ENCODE results near the gene CCM2.

The CCM2 gene

DNA sequence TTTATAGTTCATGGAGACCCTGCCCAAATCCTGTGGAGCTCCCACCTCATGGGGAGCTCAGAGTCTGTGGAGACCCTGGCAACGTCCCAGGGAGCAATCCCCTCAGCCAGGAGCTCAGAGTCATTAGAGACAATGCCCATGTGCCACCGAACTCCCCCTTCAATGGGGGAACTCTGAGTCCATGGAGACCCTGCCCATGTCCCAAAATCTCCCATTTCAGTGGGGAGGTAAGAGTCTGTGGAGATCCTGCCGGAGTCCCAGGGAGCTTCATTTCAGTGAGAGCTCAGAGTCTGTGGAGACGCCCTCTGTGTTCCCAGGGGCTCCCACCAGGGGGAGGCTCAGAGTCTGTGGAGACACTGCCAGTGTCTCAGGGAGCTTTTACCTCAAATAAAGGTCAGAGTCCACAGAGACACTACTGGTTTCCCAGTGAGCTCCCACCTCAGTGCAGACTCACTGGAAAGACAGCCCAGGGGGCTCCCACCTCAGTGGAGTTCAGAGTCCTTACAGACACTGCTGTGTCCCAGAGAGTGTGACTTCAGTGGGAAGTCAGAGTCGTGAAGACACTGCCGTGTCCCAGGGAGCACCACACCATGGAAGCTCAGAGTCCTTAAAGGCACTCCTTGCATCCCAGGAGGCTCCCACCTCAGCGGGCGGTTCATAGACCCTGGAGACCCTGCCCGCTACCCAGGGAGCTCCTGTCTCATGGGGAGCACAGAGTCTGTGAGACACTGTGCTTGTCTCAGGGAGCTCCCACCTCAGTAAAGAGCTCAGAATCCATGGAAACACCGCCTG is 26.2 kb upstream of the CCM2 start:
- Histone ChIP-seq H3K9me3 (no peaks in the 10 kb centered on the region), H3K4me1 (no peaks in the 10 kb centered on the region), H3K36me3 (replicated peaks) (0 out of 2 replicates have a peak, but pooled peaks cover 5% of the 10 kb centered on the region), H3K4me3 (no peak overlapping the region), H3K27me3 (ENCODE audit: low read depth) (no peaks in the 10 kb centered on the region)
- peak in 1 of 2 experiments; percentile 54 for DNase-seq (ENCODE audit: low spot score in 2 of 2)
- in situ Hi-C loops (cut with MboI; ENCODE audit: low sequenced_read_pairs): no loop called here

GRCh38 chr7:44974549-44974948 is 25.5 kb upstream of the CCM2 start:
- no peak for DNase-seq (ENCODE audit: low spot score in 2 of 2)
- Histone ChIP-seq H3K4me3 (no peak overlapping the region), H3K27me3 (ENCODE audit: low read depth) (no peaks in the 10 kb centered on the region), H3K36me3 (replicated peaks) (0 out of 2 replicates have a peak, but pooled peaks cover 5% of the 10 kb centered on the region), H3K9me3 (no peaks in the 10 kb centered on the region), H3K4me1 (no peaks in the 10 kb centered on the region)
- in situ Hi-C loops (cut with MboI; ENCODE audit: low sequenced_read_pairs): no loop called here

- DNase-seq (ENCODE audit: low spot score in 2 of 2): no peak
- in situ Hi-C loops (cut with MboI; ENCODE audit: low sequenced_read_pairs): no loop called here
- Histone ChIP-seq H3K9me3 (no peaks in the 10 kb centered on the region), H3K27me3 (ENCODE audit: low read depth) (no peaks in the 10 kb centered on the region), H3K4me1 (no peaks in the 10 kb centered on the region), H3K36me3 (replicated peaks) (0 out of 2 replicates have a peak, but pooled peaks cover 5% of the 10 kb centered on the region), H3K4me3 (no peak overlapping the region)
Measured at GRCh38 chr7:44975331-44976039, 24.5 kb upstream of the CCM2 start.

- H3K4me3 ChIP-seq: no peak overlapping the region
- in situ Hi-C loops (cut with MboI; ENCODE audit: low sequenced_read_pairs): no loop called here
- no peak for DNase-seq (ENCODE audit: low spot score in 2 of 2)
- H3K27me3 ChIP-seq (ENCODE audit: low read depth): no peaks in the 10 kb centered on the region
- H3K4me1 ChIP-seq: no peaks in the 10 kb centered on the region
- H3K36me3 ChIP-seq (replicated peaks): peaks cover 5% of the 10 kb centered on the region
- no peaks in the 10 kb centered on the region for H3K9me3 ChIP-seq
Measured at GRCh38 chr7:44976040-44976745, 23.8 kb upstream of the CCM2 start.

- H3K36me3 ChIP-seq (replicated peaks): peaks cover 11% of the 10 kb centered on the region
- in situ Hi-C loops (cut with MboI; ENCODE audit: low sequenced_read_pairs): no loop called here
- H3K9me3 ChIP-seq: no peaks in the 10 kb centered on the region
- no peak overlapping the region for H3K4me3 ChIP-seq
- no peaks in the 10 kb centered on the region for H3K4me1 ChIP-seq
- no peaks in the 10 kb centered on the region for H3K27me3 ChIP-seq (ENCODE audit: low read depth)
- no peak for DNase-seq (ENCODE audit: low spot score in 2 of 2)
Measured at GRCh38 chr7:44976746-44977196, 23.2 kb upstream of the CCM2 start.

- DNase-seq (ENCODE audit: low spot score in 2 of 2): no peak
- Histone ChIP-seq H3K36me3 (replicated peaks) (peaks cover 18% of the 10 kb centered on the region), H3K4me3 (no peak overlapping the region), H3K27me3 (ENCODE audit: low read depth) (no peaks in the 10 kb centered on the region), H3K9me3 (no peaks in the 10 kb centered on the region), H3K4me1 (no peaks in the 10 kb centered on the region)
- in situ Hi-C loops (cut with MboI; ENCODE audit: low sequenced_read_pairs): no loop called here
Measured at GRCh38 chr7:44977304-44977958, 22.6 kb upstream of the CCM2 start.

DNA sequence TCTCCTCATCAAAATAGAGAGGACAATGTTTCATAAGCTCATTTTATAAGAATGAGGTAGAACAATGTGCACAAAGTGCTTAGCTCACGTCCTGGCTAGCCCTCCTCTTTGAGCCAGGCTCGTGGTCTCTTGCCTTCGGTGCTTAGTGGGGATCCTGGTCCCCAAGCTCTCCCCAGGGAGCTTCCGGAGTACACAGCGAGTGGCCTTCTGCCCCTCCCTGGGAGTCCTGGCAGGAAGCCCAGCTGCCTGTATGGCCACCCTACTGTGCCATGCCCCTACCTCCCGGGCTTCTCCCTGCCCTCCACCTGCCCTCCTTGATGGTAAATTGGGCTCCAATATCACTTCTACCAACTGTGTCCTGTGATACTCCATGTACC is 22.1 kb upstream of the CCM2 start:
- no peaks in the 10 kb centered on the region for H3K27me3 ChIP-seq (ENCODE audit: low read depth)
- peaks cover 23% of the 10 kb centered on the region for H3K36me3 ChIP-seq (replicated peaks)
- no peak for DNase-seq (ENCODE audit: low spot score in 2 of 2)
- in situ Hi-C loops (cut with MboI; ENCODE audit: low sequenced_read_pairs): no loop called here
- H3K4me3 ChIP-seq: no peak overlapping the region
- no peaks in the 10 kb centered on the region for H3K4me1 ChIP-seq
- no peaks in the 10 kb centered on the region for H3K9me3 ChIP-seq

GRCh38 chr7:44978511-44979366 is 21.3 kb upstream of the CCM2 start, which contains the start of gene MYO1G:
Gene MYO1G (minus strand): TSS chr7:44979015. CDS start chr7:44978961, 54 bp downstream.
- no peak for DNase-seq (ENCODE audit: low spot score in 2 of 2)
- Histone ChIP-seq H3K9me3 (no peaks in the 10 kb centered on the region), H3K4me1 (no peaks in the 10 kb centered on the region; the same call in 1 of the 2 replicates), H3K27me3 (ENCODE audit: low read depth) (no peaks in the 10 kb centered on the region), H3K36me3 (replicated peaks) (peaks cover 31% of the 10 kb centered on the region), H3K4me3 (no peak within 1 kb of the TSS)
- in situ Hi-C loops (cut with MboI; ENCODE audit: low sequenced_read_pairs): no loop called here

DNA sequence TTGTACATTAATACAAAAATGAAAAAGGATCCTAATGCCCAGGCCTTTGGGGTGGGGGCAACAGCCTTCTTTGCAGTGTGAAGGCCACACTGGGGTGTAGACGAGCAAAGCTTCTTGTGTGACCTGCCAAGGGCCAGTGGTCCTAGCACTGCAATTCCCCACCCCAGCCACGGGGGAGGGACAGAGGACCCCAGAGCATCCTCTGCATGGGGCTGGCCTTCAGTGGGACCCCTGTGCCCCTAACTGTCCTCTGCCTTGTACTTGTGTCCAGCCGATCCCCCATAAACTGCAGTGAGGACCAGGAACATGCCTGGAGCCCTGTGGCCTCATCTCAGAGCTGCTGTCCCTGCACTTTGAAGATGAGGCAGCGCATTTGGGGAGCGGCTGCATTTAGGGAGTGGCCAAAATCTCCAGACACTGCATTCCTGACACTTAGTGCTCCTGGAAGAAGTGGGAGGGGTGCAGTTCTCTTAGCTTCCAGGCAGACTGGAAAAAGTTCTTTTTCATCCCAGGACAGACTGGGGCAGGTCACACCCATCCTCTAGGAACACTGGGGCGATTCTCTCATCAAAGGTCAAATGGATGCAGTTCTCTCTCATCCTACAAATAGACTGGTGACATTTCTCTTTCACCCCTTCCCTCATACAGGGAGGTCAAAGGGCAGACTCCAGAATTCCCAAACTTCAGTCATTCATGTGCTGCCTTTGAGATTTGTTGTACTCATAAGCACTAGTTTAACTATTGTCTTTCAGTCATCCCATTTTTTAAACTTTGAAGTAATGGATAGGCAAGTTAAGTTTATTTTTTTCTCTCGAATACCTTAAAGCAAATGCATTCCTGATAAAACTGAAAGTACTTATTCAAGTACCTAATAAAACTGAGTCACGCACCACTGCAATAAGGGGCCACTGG is 20.3 kb upstream of the CCM2 start:
- peaks cover 41% of the 10 kb centered on the region for H3K36me3 ChIP-seq (replicated peaks)
- in situ Hi-C loops (cut with MboI; ENCODE audit: low sequenced_read_pairs): no loop called here
- H3K4me3 ChIP-seq: no peak overlapping the region
- H3K27me3 ChIP-seq (ENCODE audit: low read depth): no peaks in the 10 kb centered on the region
- no peak for DNase-seq (ENCODE audit: low spot score in 2 of 2)
- H3K4me1 ChIP-seq: peaks cover 7% of the 10 kb centered on the region; the same call in 1 of the 2 replicates
- H3K9me3 ChIP-seq: no peaks in the 10 kb centered on the region

GRCh38 chr7:44980393-44981034 is 19.5 kb upstream of the CCM2 start:
- DNase-seq (ENCODE audit: low spot score in 2 of 2): no peak
- Histone ChIP-seq H3K9me3 (no peaks in the 10 kb centered on the region), H3K4me1 (peaks cover 9% of the 10 kb centered on the region; the same call in 1 of the 2 replicates), H3K36me3 (replicated peaks) (peaks cover 49% of the 10 kb centered on the region), H3K27me3 (ENCODE audit: low read depth) (no peaks in the 10 kb centered on the region), H3K4me3 (no peak overlapping the region)
- in situ Hi-C loops (cut with MboI; ENCODE audit: low sequenced_read_pairs): no loop called here

DNA sequence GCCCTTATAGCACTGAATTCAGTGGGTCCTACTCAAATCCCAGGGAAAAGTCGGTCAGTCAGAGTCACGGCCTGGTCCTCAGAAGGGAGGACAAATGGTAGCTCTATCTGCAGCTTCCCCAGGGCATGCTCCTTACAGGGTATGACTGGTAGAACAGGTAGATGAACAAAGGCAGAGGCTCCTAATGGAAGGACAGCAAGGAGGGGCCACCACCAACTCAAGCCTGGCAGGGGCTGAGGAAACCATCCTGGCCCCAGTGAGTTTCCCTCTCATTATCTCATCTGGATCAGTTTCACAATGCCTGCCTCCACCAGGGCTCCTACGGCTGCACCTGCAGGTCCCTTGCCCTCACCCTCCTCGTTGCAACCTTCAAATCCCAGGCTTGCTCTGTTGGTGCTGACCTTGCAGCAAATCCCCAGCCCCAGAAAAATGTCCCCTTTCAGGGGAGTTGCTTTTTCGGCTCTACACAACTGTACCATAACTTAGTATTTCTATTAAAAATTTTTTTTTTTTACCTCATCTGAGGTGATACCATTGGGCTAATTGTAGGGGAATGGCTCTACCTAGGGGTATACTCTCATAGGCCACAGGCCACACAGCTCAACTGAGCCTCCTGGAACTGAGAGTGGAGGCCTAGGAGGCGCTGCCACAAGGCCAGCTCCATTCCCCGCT is 18.8 kb upstream of the CCM2 start:
- DNase-seq (ENCODE audit: low spot score in 2 of 2): no peak
- no peaks in the 10 kb centered on the region for H3K27me3 ChIP-seq (ENCODE audit: low read depth)
- H3K9me3 ChIP-seq: no peaks in the 10 kb centered on the region
- in situ Hi-C loops (cut with MboI; ENCODE audit: low sequenced_read_pairs): no loop called here
- H3K4me3 ChIP-seq: no peak overlapping the region
- peaks cover 9% of the 10 kb centered on the region; the same call in 1 of the 2 replicates for H3K4me1 ChIP-seq
- peaks cover 55% of the 10 kb centered on the region for H3K36me3 ChIP-seq (replicated peaks)

Measured in HAP-1 (cell line).